GM20431 (cell line): ENCODE results near the gene KCNK7.

Source experiments
- in situ Hi-C: fragments of 300-500 bp; cut with MseI, MboI; formaldehyde crosslinking; loops from one replicate; pipeline ENCODE4 v1.15.0; 2020; ENCODE audit warnings: low sequenced_read_pairs; ENCODE audit not compliant: unreplicated experiment

KCNK7 gene

DNA sequence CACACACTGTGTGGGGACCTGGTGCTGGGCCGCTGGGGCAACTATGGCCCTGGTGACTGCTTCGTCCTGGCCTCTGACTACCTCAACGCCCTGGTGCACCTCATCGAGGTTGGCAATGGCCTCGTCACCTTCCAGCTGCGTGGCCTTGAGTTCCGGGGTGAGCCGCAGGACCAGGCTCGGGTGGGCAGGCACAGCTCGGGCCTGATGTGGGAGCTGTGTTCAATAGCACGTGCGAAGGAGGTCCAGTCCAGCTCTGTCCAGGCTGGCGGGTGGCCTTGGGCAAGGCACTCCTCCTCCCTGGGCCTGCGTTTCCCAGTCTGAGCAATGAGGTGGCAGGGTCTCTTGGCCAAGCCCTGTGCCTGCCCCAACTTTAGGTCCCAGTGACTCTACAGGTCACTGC is 34.0 kb upstream of the KCNK7 start:
- in situ Hi-C loops: no loop called here

DNA sequence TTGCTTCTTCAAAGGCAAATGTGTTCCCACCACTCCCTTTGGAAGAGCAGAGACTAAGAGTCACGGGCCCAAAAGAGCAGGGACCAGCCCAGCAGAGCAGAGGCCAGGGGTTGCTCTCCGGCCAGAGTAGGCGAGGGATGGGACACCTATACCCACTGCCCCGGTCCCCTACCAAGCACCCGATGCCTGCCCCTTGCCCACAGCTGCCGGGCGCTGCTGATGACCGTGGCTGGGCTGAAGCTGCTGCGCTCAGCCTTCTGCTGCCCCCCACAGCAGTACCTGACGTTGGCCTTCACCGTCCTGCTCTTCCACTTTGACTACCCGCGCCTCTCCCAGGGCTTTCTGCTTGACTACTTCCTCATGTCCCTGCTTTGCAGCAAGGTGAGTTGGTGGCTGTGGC is 31.6 kb upstream of the KCNK7 start:
- in situ Hi-C loops: no loop called here

- in situ Hi-C loops: no loop called here
These were observed 30.2 kb upstream of the KCNK7 start for GRCh38 chr11:65625628-65626342.

GRCh38 chr11:65624931-65625627 is 29.5 kb upstream of the KCNK7 start:
- in situ Hi-C loops: no loop called here

GRCh38 chr11:65623852-65624616 is 28.4 kb upstream of the KCNK7 start:
- in situ Hi-C loops: no loop called here

GRCh38 chr11:65623177-65623576 is 27.6 kb upstream of the KCNK7 start:
- in situ Hi-C loops: no loop called here

- in situ Hi-C loops: no loop called here
These were observed 26.4 kb upstream of the KCNK7 start for GRCh38 chr11:65622011-65622410.

- in situ Hi-C loops: no loop called here
These were observed 25.9 kb upstream of the KCNK7 start for GRCh38 chr11:65621460-65621859.

DNA sequence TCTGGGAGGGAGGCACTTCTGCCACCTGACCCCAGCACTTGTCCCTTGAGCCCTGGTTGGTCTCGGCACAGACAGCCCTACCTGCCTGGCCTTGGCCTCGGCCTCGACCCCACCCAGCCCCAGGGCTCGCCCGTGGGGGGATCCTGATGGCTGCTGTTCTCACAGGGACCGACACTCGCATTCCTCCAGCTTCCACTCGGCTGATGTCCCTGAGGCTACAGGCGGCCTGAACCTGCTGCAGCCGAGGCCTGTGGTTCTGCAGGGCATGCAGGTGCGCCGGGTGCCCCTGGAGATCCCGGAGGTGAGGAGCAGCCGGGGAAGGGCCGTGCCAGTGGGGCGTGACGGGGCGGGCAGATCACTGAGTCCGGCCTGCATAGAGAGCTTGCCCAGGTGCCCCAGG is 25.1 kb upstream of the KCNK7 start:
- in situ Hi-C loops: no loop called here

GRCh38 chr11:65619281-65619928 is 23.8 kb upstream of the KCNK7 start:
- in situ Hi-C loops: no loop called here

- in situ Hi-C loops: no loop called here
These were observed 23.2 kb upstream of the KCNK7 start for GRCh38 chr11:65618763-65619162.

DNA sequence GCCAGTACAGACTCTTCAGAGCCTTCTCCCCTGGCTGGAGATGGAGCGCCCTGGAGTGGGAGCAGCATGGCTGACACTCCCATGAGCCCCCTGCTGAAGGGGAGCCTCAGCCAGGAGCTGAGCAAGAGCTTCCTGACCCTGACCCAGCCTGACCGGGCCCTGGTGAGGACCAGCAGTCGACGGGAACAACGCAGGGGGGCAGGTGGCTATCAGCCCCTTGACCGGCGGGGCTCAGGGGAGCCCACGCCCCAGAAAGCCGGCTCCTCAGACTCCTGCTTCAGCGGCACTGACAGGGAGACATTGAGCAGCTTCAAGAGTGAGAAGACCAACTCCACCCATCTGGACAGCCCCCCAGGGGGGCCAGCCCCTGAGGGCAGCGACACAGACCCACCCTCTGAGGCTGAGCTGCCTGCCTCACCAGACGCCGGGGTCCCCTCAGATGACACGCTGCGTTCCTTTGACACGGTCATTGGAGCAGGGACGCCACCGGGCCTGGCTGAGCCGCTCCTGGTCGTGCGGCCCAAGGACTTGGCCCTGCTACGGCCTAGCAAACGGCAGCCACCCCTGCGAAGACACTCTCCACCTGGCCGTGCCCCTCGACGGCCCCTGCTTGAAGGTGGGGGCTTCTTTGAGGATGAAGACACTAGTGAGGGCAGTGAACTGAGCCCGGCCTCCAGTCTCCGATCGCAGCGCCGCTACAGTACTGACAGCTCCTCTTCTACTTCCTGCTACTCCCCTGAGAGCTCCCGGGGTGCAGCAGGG is 22.6 kb upstream of the KCNK7 start:
- in situ Hi-C loops: no loop called here

GRCh38 chr11:65617136-65617850 is 21.7 kb upstream of the KCNK7 start:
- in situ Hi-C loops: no loop called here

GRCh38 chr11:65616575-65617001 is 21.0 kb upstream of the KCNK7 start:
- in situ Hi-C loops: no loop called here

DNA sequence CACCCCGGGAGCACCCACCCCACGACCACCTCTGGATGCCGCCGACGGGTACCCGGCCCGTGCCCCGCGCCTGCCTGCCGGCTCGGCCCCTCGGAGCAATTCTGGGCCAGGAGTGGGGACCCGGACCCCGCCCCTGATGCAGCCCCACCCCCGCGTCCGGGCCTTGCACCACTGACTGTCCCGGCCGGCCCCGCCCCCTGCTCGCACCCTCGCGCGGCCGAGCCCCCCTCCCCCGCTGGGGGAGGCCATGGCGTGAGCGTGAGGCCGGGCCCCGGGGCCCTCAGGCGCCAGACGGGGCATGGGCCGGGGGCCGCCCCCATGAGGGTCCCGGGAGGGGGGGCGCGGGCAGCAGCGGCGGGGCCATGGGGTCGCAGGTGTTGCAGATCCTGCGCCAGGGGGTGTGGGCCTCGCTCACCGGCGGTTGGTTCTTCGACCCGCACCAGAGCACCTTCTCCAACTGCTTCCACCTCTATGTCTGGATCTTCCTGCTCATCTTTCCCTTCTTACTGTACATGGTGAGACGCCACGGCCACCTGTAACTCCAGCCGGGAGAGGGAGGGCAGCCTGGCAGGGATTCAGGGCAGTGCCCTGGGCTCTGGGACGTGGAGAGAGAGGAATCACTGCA is 20.5 kb upstream of the KCNK7 start:
- in situ Hi-C loops: no loop called here

- in situ Hi-C loops: no loop called here
These were observed 19.8 kb upstream of the KCNK7 start, which contains the start of gene PCNX3 for GRCh38 chr11:65615229-65615949. Gene PCNX3 (plus strand): TSS chr11:65615776. CDS start chr11:65616312, 536 bp downstream.

GRCh38 chr11:65613091-65613928 is 17.7 kb upstream of the KCNK7 start:
- in situ Hi-C loops: no loop called here
